Measurements from ENCODE around the gene GARNL3. TPM values are rescaled to one million over a fixed set of nuclear protein-coding genes. Genes with fewer than 3 reads are reported as not detected.

Gene GARNL3
- total RNA-seq, 4 donors from 2014 or later = 8.9 to 17.9 (median 12.2) TPM

DNA sequence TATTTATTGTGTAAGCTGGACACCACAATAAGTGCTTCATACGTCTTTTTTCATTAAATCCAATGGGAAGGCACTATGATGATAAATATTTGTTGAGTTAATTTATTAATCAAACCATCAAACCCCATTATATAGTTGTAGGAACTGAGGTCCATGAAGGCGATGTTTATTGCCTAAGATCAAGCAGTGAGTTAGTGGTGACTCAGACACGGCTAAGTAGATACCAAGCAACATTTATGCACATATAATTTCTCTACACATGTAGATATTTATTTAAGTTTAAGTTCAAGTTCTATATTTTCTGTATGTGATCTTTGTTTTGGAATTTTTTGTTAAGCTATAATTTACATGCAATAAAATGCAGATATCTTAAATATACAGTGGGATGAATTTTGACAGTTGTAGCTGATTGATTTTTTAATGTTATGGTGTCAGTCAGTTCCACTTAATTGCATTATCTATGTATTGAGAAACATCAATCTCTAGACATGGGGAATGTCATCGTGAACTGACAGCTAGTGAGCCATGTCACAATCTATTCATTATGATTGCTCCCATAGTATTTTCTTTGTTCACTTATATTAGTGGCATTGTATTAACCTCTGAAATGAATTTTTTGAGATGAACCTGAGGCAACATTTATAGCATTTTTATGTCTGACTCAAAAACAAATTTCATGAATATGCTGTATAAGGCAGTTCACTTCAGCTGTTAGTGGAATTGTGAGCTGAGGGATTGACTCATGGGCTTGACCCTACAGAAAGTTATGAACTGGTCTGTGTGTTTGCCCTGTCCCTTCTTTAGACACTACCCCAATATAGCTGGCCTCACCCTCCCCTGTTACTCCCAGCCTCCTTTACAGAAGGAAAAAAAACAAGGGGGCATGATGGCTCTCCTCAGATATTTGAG is 11.9 kb upstream of the GARNL3 start:
- DNase-seq (ENCODE audit: extremely low spot score) = no peak
- H3K4me3 ChIP-seq = no peak overlapping the region
- H3K4me1 ChIP-seq = peaks cover 0 to 4% (median 0%) of the 10 kb centered on the region in 4 donors
- no peaks in the 10 kb centered on the region for H3K36me3 ChIP-seq
- H3K9me3 ChIP-seq = no peaks in the 10 kb centered on the region
- TF ChIP-seq, protein P1, sequence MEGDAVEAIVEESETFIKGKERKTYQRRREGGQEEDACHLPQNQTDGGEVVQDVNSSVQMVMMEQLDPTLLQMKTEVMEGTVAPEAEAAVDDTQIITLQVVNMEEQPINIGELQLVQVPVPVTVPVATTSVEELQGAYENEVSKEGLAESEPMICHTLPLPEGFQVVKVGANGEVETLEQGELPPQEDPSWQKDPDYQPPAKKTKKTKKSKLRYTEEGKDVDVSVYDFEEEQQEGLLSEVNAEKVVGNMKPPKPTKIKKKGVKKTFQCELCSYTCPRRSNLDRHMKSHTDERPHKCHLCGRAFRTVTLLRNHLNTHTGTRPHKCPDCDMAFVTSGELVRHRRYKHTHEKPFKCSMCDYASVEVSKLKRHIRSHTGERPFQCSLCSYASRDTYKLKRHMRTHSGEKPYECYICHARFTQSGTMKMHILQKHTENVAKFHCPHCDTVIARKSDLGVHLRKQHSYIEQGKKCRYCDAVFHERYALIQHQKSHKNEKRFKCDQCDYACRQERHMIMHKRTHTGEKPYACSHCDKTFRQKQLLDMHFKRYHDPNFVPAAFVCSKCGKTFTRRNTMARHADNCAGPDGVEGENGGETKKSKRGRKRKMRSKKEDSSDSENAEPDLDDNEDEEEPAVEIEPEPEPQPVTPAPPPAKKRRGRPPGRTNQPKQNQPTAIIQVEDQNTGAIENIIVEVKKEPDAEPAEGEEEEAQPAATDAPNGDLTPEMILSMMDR (IDR thresholded peaks at IDR 0.05) = no peak
- TF ChIP-seq POLR2AphosphoS5 (IDR thresholded peaks at IDR 0.05) (no peak), EP300 (IDR thresholded peaks at IDR 0.05) (no peak), POLR2A (IDR thresholded peaks at IDR 0.05; ENCODE audit: low read depth) (no peak)
- intact Hi-C loops (cut with DNase I) = no loop called here
- H3K27ac ChIP-seq (replicated peaks in 1 of 4) = no peak overlapping the region
- no peaks in the 10 kb centered on the region for H3K27me3 ChIP-seq
- 92% methylated on average over 4 of the region's 4 CpGs for WGBS

DNA sequence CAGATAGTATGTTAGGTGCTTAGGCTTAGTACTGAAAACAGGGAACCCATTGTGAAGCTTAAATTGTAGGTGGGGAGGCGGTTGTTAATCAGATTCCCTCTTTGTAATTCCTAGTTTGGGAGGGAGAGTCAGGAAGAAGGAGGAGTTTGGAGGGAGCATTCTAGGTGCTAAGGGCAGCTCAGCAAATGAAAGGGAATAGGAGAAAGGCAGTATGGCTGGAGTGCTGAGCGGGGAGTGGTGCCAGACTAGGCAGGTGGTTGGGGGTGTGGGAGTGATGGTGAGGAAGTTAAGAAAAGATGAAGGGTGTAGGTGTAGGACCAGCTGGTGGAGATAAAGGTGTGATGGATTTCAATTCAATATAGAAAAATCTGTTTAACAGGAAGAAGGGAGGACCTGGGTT is 11.1 kb upstream of the GARNL3 start:
- no peak overlapping the region for H3K4me3 ChIP-seq
- 98% methylated on average over 2 of the region's 2 CpGs for WGBS
- TF ChIP-seq POLR2AphosphoS5 (IDR thresholded peaks at IDR 0.05) (no peak), EP300 (IDR thresholded peaks at IDR 0.05) (no peak), POLR2A (IDR thresholded peaks at IDR 0.05; ENCODE audit: low read depth) (no peak)
- TF ChIP-seq, protein P1 (IDR thresholded peaks at IDR 0.05) = no peak

DNA sequence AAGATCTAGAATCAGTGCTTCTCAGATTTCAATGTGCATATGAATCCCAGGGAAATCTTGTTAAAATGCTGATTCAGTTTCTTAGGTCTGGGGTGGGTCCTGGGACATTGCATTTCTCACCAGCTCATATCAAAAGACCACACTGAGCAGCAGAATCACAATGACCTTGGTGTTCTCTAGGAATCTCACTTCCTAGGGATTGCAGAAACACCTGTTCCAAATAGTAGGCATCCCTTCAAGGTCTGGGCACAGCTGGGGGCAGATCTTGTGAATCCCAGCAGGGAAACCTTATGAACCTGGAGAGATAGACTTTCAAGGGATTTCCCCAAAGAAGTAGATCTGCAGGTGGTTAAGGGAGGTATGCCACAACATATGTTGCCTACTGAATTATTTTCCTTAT is 8.9 kb upstream of the GARNL3 start:
- H3K36me3 ChIP-seq = no peaks in the 10 kb centered on the region
- no peaks in the 10 kb centered on the region for H3K9me3 ChIP-seq
- intact Hi-C loops (cut with DNase I) = no loop called here
- H3K4me3 ChIP-seq = no peak overlapping the region
- TF ChIP-seq POLR2AphosphoS5 (IDR thresholded peaks at IDR 0.05) = no peak
- no peak for TF ChIP-seq POLR2A (IDR thresholded peaks at IDR 0.05; ENCODE audit: low read depth)
- TF ChIP-seq, protein P1 (IDR thresholded peaks at IDR 0.05) = no peak
- TF ChIP-seq EP300 (IDR thresholded peaks at IDR 0.05) = no peak
- H3K27me3 ChIP-seq = no peaks in the 10 kb centered on the region
- no peak overlapping the region for H3K27ac ChIP-seq (replicated peaks in 1 of 4)
- no peak for DNase-seq (ENCODE audit: extremely low spot score)
- peaks cover 0 to 7% (median 4%) of the 10 kb centered on the region in 4 donors for H3K4me1 ChIP-seq

More for the DNA sequence above, 11.1 kb upstream of the GARNL3 start:
- no peaks in the 10 kb centered on the region for H3K36me3 ChIP-seq
- no peak overlapping the region for H3K27ac ChIP-seq (replicated peaks in 1 of 4)
- intact Hi-C loops (cut with DNase I) = no loop called here
- peaks cover 0 to 4% (median 0%) of the 10 kb centered on the region in 4 donors for H3K4me1 ChIP-seq
- DNase-seq (ENCODE audit: extremely low spot score) = no peak
- H3K27me3 ChIP-seq = no peaks in the 10 kb centered on the region
- H3K9me3 ChIP-seq = no peaks in the 10 kb centered on the region

DNA sequence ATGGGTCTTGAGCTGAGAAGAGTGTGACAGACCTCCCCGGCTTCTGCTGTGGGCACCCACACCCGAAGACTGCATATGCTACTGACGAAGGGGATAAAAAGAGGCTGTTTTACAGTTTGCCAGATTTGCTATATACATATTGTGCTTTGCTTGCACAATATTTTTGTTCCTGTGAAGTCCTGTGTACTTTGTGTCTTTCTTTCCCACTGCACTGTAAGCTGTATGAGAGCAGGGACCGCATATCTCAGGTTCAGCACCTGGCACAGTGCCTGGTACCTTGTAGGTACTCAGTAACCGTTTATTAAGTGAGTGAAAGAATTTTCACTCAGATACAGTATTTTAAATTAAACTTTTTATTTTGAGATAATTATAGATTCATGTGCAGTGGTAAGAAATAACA is 8.2 kb upstream of the GARNL3 start:
- Histone ChIP-seq H3K9me3 (no peaks in the 10 kb centered on the region), H3K4me1 (peaks cover 0 to 7% (median 3%) of the 10 kb centered on the region in 4 donors), H3K36me3 (no peaks in the 10 kb centered on the region), H3K4me3 (no peak overlapping the region), H3K27me3 (no peaks in the 10 kb centered on the region), H3K27ac (replicated peaks in 1 of 4) (no peak overlapping the region)
- no peak for DNase-seq (ENCODE audit: extremely low spot score)
- intact Hi-C loops (cut with DNase I) = no loop called here
- 87% methylated on average over 5 of the region's 5 CpGs for WGBS
- no peak for TF ChIP-seq POLR2AphosphoS5 (IDR thresholded peaks at IDR 0.05)
- TF ChIP-seq, protein P1 (IDR thresholded peaks at IDR 0.05) = no peak
- no peak for TF ChIP-seq EP300 (IDR thresholded peaks at IDR 0.05)
- no peak for TF ChIP-seq POLR2A (IDR thresholded peaks at IDR 0.05; ENCODE audit: low read depth)
